ENCODE results near the gene BRD3OS. TPM values are rescaled to one million over a fixed set of nuclear protein-coding genes. Genes with fewer than 3 reads are reported as not detected.

The BRD3OS gene
- total and polyA plus RNA-seq, 2 of the 4 experiments (the other 2 are of a cell fraction) = 15.8 to 20.7 TPM

- no peak for TF ChIP-seq BHLHE40 (IDR thresholded peaks at IDR 0.05; ENCODE audit: low read depth, low read length)
Observed at GRCh38 chr9:133998915-133999595, 26.2 kb upstream of the BRD3OS start (continued).

- Histone ChIP-seq H3K4me1 (ENCODE audit: control insufficient read depth, insufficient read depth, low read length) (peaks cover 2% of the 10 kb centered on the region; the same call in 1 of the 2 replicates), H3K27me3 (ENCODE audit: control insufficient read depth, insufficient read depth, low read length) (peaks cover 6% of the 10 kb centered on the region; the same call in 1 of the 2 replicates), H3K9me1 (ENCODE audit: insufficient read depth, low read length) (0 out of 2 replicates have a peak, but pooled peaks cover 3% of the 10 kb centered on the region), H3K27ac (ENCODE audit: insufficient read depth, low read length) (no peak overlapping the region), H3K79me1 (ENCODE audit: low read depth in 1 of 2, low read length in 2 of 2) (no peaks in the 10 kb centered on the region), H3K36me3 (ENCODE audit: control insufficient read depth, insufficient read depth, low read length) (no peaks in the 10 kb centered on the region), H2BK120ac (ENCODE audit: low read depth, low read length) (no peak overlapping the region), H3K56ac (ENCODE audit: extremely low read depth, insufficient read depth, low read length) (no peak overlapping the region), H3K9me3 (ENCODE audit: control insufficient read depth, insufficient read depth, low read length) (no peaks in the 10 kb centered on the region), H3K18ac (ENCODE audit: low read depth, low read length) (no peak overlapping the region), H4K20me1 (ENCODE audit: insufficient read depth, low read length) (no peaks in the 10 kb centered on the region), H2AK9ac (replicated peaks; ENCODE audit: low read depth, low read length, poor library complexity) (peak overlapping the region; percentile 88), H3K4ac (ENCODE audit: low read depth, low read length) (no peak overlapping the region), H4K8ac (ENCODE audit: low read depth in 2 of 2, low read length in 2 of 2) (no peak overlapping the region), H2BK20ac (ENCODE audit: low read depth, low read length) (no peak overlapping the region), H2BK5ac (ENCODE audit: low read depth, low read length, poor library complexity, severe bottlenecking) (no peak overlapping the region), H4K91ac (ENCODE audit: insufficient read depth, low read depth, low read length) (no peak overlapping the region), H3K9ac (ENCODE audit: low read depth, low read length) (no peak overlapping the region), H2AFZ (replicated peaks; ENCODE audit: low read length, poor library complexity) (peak overlapping the region; percentile 75), H4K5ac (ENCODE audit: low read depth, low read length) (no peak overlapping the region), H3K4me3 (ENCODE audit: insufficient read depth, low read depth, low read length) (no peak overlapping the region), H2AK5ac (ENCODE audit: low read depth, low read length) (no peak overlapping the region), H3K23ac (ENCODE audit: low read depth, low read length) (no peak overlapping the region), H2BK15ac (ENCODE audit: low read depth, low read length) (no peak overlapping the region), H3K4me2 (ENCODE audit: low read depth, low read length) (no peak overlapping the region), H3K14ac (replicated peaks; ENCODE audit: low read depth, low read length) (no peak overlapping the region)
- ChIA-PET CTCF (interaction anchor here (1.5 kb wide), 1 partner anchor 218 kb away, joined by 4 read pairs; no protein-coding TSS in a partner anchor), POLR2A (ENCODE audit: unreplicated experiment) (no interaction called here)
- dilution Hi-C loops (cut with HindIII; ENCODE audit: low sequenced_read_pairs, unreplicated experiment) = loop anchor here (25.0 kb wide), 1 partner anchor 213 kb away; no protein-coding TSS in a partner anchor
- TF ChIP-seq FOS (IDR thresholded peaks at IDR 0.05; ENCODE audit: low read depth, low read length) (no peak), BHLHE40 (IDR thresholded peaks at IDR 0.05; ENCODE audit: low read depth, low read length) (no peak), USF2 (IDR thresholded peaks at IDR 0.05; ENCODE audit: low read depth, low read length) (no peak), RFX5 (IDR thresholded peaks at IDR 0.05; ENCODE audit: low read depth, low read length) (no peak), MAZ (IDR thresholded peaks at IDR 0.05; ENCODE audit: borderline replicate concordance, low read depth, low read length) (no peak), CTCF (conservative IDR thresholded peaks at IDR 0.05; ENCODE audit: low read depth, low read length) (no peak), CEBPB (IDR thresholded peaks at IDR 0.05; ENCODE audit: low read depth, low read length) (no peak), RCOR1 (IDR thresholded peaks at IDR 0.05; ENCODE audit: insufficient replicate concordance, low read length) (no peak)
- ATAC-seq (ENCODE audit: low read depth) = peak; percentile 33
- WGBS, 2 experiments (ENCODE audit: extremely low coverage in 2 of 2, insufficient read length in 1 of 2) = 90% methylated on average over 2 of the region's 6 CpGs; no CpG with 5 or more reads in 1 of the 2 experiments
- DNase-seq = no peak
- in situ Hi-C loops (cut with MboI; ENCODE audit: low sequenced_read_pairs) = loop anchor here (10.0 kb wide), 1 partner anchor 465 kb away; the partner anchor contains the start of gene ADAMTSL2
- BruUV-seq (replicated peaks) = no TSS peak
- intact Hi-C loops (cut with micrococcal nuclease) = no loop called here
Observed at GRCh38 chr9:133999851-134000265, 25.4 kb upstream of the BRD3OS start.
